Prostate gland (tissue), 2 donors: Measurements from ENCODE around the gene SMC1B. TPM values are rescaled to one million over a fixed set of nuclear protein-coding genes. Genes with fewer than 3 reads are reported as not detected.

Experiments
- DNase-seq: peaks from one replicate; pipeline ENCODE4 v3.0.0-alpha.2; 2019; ENCODE audit warnings: low spot score
- H3K27ac ChIP-seq, 2 donors: fragments of 200-600 bp; sonication (generic); 2 replicates each; pipeline ENCODE4 v1.5.1; 2017 to 2019
- H3K27me3 ChIP-seq: fragments of 200-600 bp; sonication (generic); replicated peaks from 2 replicates; pipeline ENCODE4 v1.5.1; 2019; ENCODE audit not compliant: insufficient read depth
- H3K36me3 ChIP-seq, 2 donors: fragments of 200-600 bp; sonication (generic); 1 replicate in 1 of 2; 2 replicates in 1 of 2; pipeline versions ENCODE4 v1.5.1 to v1.8.1; 2017 to 2019
- H3K4me1 ChIP-seq: fragments of 200-600 bp; sonication (generic); replicated peaks from 2 replicates; pipeline ENCODE4 v1.5.1; 2019
- H3K4me3 ChIP-seq, 2 donors: fragments of 200-600 bp; sonication (generic); 2 replicates each; pipeline ENCODE4 v1.5.1; 2017 to 2019
- H3K9me3 ChIP-seq: fragments of 200-600 bp; sonication (generic); 2 replicates; pipeline ENCODE4 v1.5.1; 2017
- CTCF ChIP-seq, 4 experiments: fragments of 200-600 bp in 2 of 4; fragments of 450-650 bp in 2 of 4; sonication (generic) in 2 of 4; IDR thresholded peaks; 1 replicate in 3 of 4; 2 replicates in 1 of 4; pipeline ENCODE4 v1.5.1; 2016 to 2019; ENCODE audit warnings: antibody characterized with exemption in 4 of 4, mild to moderate bottlenecking in 2 of 4, moderate library complexity in 2 of 4
- POLR2A ChIP-seq: fragments of 450-650 bp; IDR thresholded peaks from one replicate; pipeline ENCODE4 v1.6.1; 2016; ENCODE audit warnings: antibody characterized with exemption, mild to moderate bottlenecking
- POLR2AphosphoS5 ChIP-seq: sonication (generic); formaldehyde crosslinking; IDR thresholded peaks from one replicate; pipeline ENCODE4 v1.6.1; 2017; ENCODE audit warnings: antibody characterized with exemption
- WGBS: methylation state at CpG from one replicate; pipeline ENCODE4 v1.1.5; 2018; 5-methylcytosine and 5-hydroxymethylcytosine counted together
- intact Hi-C: fragments of 100-400 bp; cut with DNase I; formaldehyde crosslinking; loops from one replicate; pipeline ENCODE4 v1.14.2; 2022
- total RNA-seq, 2 donors: library from RNA; depleted of rRNA; stranded (reverse); fragments of >200 nt; gene quantifications; one replicate each; pipeline ENCODE4 v1.1.0, GENCODE V29; 2016

Gene SMC1B
- total RNA-seq, 2 donors from 2014 or later = 8.2 TPM; not detected in 1

DNA sequence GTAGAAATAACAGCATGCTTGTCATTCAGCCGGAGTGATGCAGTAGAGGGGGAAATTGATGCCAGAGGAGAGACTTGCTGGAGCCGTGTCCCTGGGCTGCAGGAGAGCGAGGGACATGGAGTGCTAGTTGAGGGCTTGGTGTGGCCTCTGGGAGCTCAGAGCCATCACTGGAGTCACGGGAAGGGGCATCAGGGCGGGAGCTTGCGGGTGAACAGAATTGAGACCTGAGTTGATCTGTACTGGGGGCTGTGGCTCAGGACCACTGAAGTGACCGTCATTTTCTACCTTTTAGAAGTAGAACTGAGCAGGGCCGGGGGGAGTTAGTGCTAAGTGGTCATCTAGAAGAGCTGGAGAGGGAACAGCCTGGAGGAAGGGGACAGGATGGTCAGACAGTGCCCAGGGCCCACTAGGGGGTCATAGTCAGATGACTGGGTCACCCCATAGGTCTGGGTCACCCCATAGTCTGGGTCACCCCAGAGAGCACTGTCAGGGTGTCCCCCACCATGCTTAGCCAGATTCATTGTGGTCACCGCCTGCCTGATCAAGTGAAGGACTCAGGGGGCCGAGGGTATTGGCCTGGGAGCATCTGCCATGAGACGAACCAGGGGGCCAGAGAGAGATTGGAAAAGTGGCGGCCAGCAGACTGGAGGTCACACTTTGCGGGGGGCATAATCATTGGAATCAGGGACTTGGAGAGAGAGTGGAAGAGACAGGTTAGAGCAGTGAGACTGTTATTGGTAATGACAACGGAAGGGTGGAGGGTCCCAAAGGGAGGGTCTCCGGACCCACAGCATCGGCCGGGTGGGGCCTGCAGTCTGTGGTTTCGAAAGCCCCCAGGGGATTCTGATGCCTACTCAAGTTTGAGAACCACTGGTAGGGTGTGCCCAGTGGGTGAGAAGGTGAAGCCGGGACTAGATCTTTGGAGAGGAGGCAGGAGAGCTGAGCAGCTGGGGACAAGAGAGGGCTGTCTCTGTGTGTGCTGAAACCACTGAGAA lies 15.3 kb upstream of the SMC1B start:
- TF ChIP-seq CTCF (IDR thresholded peaks at IDR 0.05) = no peak
- no peak for TF ChIP-seq POLR2AphosphoS5
- no peak for TF ChIP-seq POLR2A
- no peak overlapping the region for H3K27ac ChIP-seq
- WGBS = 91% methylated on average over 19 of the region's 19 CpGs
- no peak overlapping the region for H3K4me3 ChIP-seq
- no peaks in the 10 kb centered on the region for H3K36me3 ChIP-seq
- intact Hi-C loops = no loop called here
- DNase-seq = no peak
- no peaks in the 10 kb centered on the region for H3K4me1 ChIP-seq
- no peaks in the 10 kb centered on the region for H3K27me3 ChIP-seq
- no peaks in the 10 kb centered on the region for H3K9me3 ChIP-seq

DNA sequence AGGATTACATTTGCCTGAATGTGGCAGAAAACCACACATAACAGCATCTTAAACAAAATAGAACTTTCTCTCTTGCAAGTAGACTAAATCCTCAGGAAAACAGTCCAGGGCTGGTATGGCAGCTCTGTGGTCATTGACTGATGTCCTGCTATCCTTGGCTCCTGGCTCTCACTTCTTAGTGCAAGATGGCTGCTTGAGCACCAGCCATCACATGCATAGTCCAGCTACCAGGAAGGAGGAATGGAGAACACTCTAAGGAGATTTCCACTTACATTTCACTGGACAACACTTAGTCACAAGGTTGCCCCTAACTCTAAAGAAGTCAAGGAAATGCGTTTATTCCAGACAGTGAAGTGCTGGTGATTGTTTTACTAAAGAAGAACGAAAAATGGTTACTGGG lies 13.7 kb upstream of the SMC1B start:
- Histone ChIP-seq H3K9me3 (no peaks in the 10 kb centered on the region), H3K4me3 (no peak overlapping the region), H3K36me3 (no peaks in the 10 kb centered on the region), H3K27me3 (no peaks in the 10 kb centered on the region), H3K27ac (no peak overlapping the region), H3K4me1 (no peaks in the 10 kb centered on the region)
- intact Hi-C loops = no loop called here
- no peak for DNase-seq
- WGBS = 73% methylated on average over 2 of the region's 2 CpGs
- TF ChIP-seq POLR2A = no peak
- no peak for TF ChIP-seq POLR2AphosphoS5

DNA sequence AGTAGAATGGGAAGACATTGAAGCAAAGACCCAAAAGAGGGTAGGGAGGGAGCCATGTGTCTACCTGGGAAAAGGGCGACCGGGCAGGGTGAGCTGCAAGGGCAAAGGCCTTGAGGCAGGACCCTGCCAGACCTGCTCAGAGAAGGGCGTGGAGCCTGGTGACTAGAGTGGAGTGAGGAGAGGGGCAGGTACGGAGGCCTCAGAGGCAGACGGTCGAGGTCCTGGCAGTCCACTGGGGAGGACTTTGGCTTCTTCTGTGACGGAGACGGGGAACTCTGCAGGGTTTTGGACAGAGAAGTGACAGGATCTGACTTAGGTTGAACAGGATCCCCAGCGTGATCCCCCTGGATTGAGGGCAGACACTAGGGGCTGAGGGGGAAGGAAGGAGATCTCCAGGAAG lies 13.0 kb upstream of the SMC1B start:
- Histone ChIP-seq H3K9me3 (no peaks in the 10 kb centered on the region), H3K36me3 (no peaks in the 10 kb centered on the region), H3K27ac (no peak overlapping the region), H3K4me3 (no peak overlapping the region), H3K27me3 (no peaks in the 10 kb centered on the region), H3K4me1 (no peaks in the 10 kb centered on the region)
- 89% methylated on average over 9 of the region's 9 CpGs for WGBS
- TF ChIP-seq POLR2A = no peak
- no peak for TF ChIP-seq POLR2AphosphoS5
- TF ChIP-seq CTCF (IDR thresholded peaks at IDR 0.05) = no peak
- no peak for DNase-seq
- intact Hi-C loops = no loop called here

DNA sequence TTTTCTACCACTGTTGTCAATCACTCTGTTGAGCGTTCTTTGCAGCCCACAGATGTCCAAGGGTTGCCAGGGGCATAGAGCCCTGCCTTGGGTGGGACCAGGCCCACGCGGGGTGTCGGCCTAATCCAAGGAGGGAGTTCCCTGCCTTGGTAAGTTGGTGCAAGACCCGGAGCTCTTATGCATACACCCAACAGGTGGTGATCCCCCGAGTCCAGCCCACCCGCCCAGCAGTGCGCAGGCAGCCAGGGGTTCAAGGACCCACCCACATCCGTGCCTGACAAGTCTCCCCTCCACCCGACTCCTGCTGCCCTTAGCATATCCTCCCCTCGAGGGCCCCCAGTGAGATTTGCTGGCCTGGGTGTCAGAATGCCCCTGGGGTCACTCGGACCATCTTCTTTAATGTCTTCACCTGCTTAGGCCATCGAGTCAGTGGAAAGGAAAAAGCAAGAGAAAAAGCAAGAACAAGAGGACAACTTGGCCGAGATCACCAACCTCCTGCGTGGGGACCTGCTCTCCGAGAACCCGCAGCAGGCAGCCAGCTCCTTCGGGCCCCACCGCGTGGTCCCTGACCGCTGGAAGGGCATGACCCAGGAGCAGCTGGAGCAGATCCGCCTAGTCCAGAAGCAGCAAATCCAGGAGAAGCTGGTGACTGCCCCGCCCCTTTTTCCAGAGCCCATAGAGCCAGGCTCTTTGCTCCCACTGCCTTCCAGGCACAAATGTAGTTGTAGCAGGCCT lies 12.3 kb upstream of the SMC1B start:
- no peak for TF ChIP-seq CTCF (IDR thresholded peaks at IDR 0.05)
- TF ChIP-seq POLR2A = no peak
- no peak for TF ChIP-seq POLR2AphosphoS5
- Histone ChIP-seq H3K4me1 (no peaks in the 10 kb centered on the region), H3K36me3 (no peaks in the 10 kb centered on the region), H3K9me3 (no peaks in the 10 kb centered on the region), H3K4me3 (no peak overlapping the region), H3K27ac (no peak overlapping the region), H3K27me3 (no peaks in the 10 kb centered on the region)
- no peak for DNase-seq
- intact Hi-C loops = no loop called here
- WGBS = 94% methylated on average over 22 of the region's 23 CpGs

GRCh38 chr22:45425101-45425500 lies 11.7 kb upstream of the SMC1B start:
- DNase-seq = no peak
- no peak for TF ChIP-seq POLR2AphosphoS5
- Histone ChIP-seq H3K36me3 (no peaks in the 10 kb centered on the region), H3K4me1 (no peaks in the 10 kb centered on the region), H3K4me3 (no peak overlapping the region), H3K9me3 (no peaks in the 10 kb centered on the region), H3K27ac (no peak overlapping the region), H3K27me3 (no peaks in the 10 kb centered on the region)
- intact Hi-C loops = no loop called here
- WGBS = 64% methylated on average over 5 of the region's 5 CpGs
